GM19455 (cell line): Measurements from ENCODE around the gene OLFML2B.
"Not testable (repeated sequence)": the region's sequence is repeated elsewhere in the genome, so short reads cannot be mapped to it uniquely, and the experiment has no call there.

Source experiments
- ATAC-seq: cut with Tn5 transposase; IDR thresholded peaks from one replicate; pipeline ENCODE4 v1.9.1; 2021; ENCODE audit not compliant: unreplicated experiment

OLFML2B gene

GRCh38 chr1:162036163-162036562, 12.5 kb upstream of the OLFML2B start:
- ATAC-seq = no peak

DNA sequence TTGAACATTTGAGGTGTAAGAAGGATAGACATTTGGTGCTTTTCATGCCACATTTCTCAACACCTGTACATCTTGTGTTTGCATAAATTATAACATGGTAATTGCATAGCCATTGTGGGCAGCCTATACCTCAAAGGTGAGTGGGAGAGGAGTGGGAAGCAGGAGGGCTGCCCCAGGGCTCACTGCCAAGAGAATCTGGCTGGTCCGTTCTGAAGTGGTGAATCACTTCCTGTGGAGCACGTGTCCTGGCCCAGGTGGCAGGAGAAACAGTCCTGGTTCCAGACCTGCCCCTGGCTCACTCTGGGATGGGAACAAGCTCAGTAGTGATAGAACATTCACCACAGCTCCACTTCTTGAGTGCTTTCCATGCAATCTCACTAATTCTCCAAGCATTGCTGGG, 11.6 kb upstream of the OLFML2B start:
- no peak for ATAC-seq

DNA sequence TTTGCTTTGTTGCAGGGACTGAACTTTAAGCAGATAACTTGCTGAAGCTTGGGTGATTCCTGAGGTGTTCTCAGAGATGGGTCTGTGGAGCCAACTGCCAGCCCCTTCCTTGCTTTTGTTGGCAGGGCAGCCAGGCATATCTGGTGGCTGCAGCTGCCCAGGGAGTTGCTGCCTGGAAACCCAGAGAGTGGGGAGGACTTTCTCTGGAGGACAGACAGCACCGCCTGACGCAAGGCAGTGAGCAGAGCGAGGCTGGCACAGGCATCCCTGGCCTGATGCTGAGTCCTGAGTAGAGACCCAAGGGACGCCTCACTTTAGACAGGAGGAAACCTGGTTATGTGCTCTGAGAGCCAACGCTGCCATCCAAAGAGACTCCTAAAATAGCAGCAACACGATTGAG, 9.8 kb upstream of the OLFML2B start:
- no peak for ATAC-seq

- ATAC-seq = no peak
These were observed 7.2 kb upstream of the OLFML2B start for GRCh38 chr1:162030759-162031280.

DNA sequence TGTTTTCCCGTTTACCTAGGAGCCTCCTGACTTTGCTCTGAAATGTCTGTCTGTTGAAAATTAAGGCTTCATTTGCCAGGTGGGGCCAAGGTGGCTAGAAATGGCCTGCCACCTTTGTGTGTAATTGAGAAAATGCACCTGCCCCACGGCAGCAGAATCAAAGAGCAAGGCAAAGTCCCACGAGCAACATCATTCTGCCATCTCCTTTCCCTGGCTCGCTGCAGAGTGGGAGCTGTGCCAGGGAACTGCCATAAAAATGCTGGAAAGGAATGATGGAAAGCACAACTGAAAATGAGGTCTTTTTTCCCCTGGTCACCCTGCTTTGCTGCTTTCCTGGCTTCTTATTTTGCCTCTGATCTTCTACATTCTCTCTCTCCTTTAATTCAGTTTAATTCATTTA, 5.5 kb upstream of the OLFML2B start:
- no peak for ATAC-seq

DNA sequence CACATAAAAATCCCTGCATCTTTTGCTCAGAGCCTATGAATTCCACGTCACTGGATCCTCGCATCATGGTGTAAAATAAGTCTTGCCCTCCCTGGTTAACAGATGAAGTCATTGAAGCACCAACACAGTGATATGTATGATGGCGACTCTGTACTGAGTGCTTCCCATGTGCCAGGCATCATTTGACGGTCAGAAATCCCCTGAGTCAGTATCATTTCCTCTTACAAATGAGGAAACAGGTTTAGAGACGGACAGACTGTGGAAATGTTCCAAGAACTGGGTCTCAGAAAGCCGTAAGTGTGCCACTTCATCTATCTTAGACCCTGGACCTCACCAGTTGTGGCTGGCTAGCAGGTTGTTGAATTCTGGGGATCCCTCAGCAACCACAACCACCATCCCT, 5.1 kb upstream of the OLFML2B start:
- ATAC-seq = no peak

- no peak for ATAC-seq
These were observed 3.2 kb upstream of the OLFML2B start for GRCh38 chr1:162026881-162027280.

- ATAC-seq = no peak
These were observed 1.9 kb upstream of the OLFML2B start for GRCh38 chr1:162025541-162025940.

GRCh38 chr1:162023181-162023546, 505 bp downstream of the OLFML2B start:
- no peak for ATAC-seq

- no peak for ATAC-seq
These were observed 1.0 kb downstream of the OLFML2B start for GRCh38 chr1:162022626-162023025.

DNA sequence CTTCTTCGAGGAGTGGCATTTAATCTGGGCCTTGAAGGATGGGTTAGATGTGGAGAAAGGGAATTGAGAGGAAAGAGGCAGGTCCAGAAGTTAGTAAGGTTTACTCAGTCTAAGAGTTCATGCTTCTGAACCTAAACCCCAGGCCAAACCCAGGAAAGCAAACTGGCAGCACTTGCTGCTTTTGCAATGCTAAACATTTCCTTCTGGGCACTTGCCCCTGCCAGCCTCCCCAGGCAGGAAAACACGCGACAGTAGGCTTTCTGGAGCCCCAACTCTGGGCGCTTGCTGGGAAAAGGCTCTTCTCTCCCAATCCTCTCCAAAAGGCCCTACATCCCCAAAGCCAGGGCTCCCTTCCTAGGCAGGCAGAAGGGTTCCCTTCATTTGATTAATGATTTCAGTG, 2.5 kb downstream of the OLFML2B start:
- ATAC-seq = no peak

- no peak for ATAC-seq
These were observed 3.5 kb downstream of the OLFML2B start for GRCh38 chr1:162020150-162020549.

DNA sequence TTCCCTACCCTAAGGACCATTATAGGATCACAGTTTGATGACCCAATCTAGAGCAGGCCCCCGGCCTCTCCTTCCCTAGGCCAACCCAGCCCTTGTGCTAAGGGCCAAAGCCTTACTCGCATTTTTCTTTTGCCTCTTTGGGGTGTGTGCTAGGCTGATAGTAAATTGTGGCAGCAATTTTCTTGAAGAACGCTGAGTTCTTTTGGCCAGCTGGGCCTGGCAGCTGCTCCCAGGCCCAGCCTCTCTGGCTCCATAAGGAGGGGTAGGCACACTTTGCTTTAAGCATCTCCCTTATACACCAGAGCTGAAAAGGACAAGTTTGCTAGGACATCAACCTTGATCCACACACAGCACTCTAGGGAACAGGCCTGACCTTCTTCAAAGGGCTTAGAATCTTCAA, 4.2 kb downstream of the OLFML2B start:
- ATAC-seq = no peak

- ATAC-seq = no peak
These were observed 4.7 kb downstream of the OLFML2B start for GRCh38 chr1:162019006-162019405.

DNA sequence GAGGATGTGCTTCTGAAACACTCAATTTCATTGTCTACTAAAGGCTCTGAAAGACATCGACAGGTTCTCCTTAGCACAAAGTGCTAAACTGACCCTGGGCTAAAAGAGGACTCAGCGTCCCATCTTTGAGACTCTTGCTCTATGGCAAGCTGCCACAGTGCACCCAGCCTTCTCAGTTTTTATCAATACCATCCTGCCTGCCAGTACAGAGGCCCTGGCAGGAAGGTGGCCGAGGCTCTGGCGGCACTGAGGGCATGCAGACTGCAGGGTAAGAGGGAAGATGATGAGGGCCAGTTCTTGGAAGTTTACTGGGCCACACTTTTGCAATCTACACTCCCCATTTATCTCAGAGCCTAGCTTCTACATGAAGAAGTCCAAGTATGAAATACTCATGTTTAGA, 5.3 kb downstream of the OLFML2B start:
- no peak for ATAC-seq

DNA sequence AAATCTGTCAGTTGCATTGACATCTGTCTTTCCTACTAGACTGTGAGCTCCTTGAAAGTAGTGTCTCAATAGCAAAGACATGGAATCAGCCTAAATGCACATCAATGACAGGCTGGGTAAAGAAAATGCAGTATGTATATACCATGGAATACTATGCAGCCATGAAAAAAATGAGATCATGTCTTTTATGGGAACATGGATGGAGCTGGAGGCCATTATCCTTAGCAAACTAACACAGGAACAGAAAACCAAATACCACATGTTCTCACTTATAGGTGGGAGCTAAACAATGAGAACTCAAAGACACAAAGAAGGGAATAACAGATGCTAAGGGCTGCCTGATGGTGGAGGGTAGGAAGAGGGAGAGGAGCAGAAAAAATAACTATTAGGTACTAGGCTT, 5.9 kb downstream of the OLFML2B start:
- ATAC-seq = not testable (repeated sequence)

- no peak for ATAC-seq
These were observed 7.0 kb downstream of the OLFML2B start for GRCh38 chr1:162016631-162017030.

GRCh38 chr1:162015196-162015595, 8.5 kb downstream of the OLFML2B start:
- no peak for ATAC-seq

DNA sequence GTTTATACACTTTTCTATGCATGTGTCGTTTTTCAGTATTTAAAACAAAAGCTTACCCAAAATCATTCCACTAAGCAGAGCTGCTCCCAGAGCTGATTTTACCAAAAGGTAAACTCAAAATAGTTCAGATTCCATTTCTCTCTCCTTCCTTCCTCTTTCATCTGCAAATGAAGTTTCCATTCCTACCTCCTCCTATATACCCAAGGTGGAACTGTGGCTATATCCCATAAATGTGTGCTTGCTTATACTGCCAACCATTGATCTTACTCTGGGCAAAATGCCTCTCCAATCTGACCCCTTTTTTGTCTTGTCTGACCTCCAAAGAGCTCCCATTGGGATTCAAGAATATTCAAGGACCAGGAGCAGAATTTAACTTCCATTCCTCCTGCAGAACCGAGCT, 9.5 kb downstream of the OLFML2B start:
- ATAC-seq = no peak

GRCh38 chr1:162013289-162013688, 10.4 kb downstream of the OLFML2B start:
- ATAC-seq = no peak

DNA sequence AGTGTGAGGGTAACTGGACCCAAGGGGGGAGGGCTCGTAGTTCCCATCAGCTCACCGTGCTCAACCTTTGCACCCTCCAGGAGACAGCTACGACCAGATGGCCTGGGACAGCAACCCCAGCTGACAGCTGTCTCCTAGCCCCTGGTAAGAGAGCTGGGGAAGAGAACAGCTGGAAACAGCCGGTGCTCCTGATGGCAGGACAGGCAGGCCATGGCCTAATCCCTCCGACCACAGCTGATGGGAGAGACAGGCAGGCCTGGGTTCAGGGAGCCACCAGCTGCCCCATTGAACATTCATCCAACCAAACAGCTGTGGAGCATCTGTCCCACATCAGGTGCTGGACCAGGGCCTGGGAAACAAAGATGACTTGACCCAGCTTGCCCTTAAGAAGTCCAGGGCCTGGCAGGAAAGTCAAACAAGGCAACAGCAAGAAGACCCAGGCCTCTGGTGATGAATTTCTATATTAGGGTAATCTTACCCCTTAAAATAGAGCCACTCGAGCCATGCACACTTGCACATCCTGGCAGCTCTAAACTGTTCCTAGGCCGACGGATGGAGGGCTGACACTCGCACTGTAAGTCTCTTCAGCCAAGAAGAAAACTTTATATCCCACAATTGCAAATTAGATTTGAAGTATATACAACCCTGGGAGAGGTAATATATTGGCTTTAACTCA, 12.2 kb downstream of the OLFML2B start:
- ATAC-seq = no peak

DNA sequence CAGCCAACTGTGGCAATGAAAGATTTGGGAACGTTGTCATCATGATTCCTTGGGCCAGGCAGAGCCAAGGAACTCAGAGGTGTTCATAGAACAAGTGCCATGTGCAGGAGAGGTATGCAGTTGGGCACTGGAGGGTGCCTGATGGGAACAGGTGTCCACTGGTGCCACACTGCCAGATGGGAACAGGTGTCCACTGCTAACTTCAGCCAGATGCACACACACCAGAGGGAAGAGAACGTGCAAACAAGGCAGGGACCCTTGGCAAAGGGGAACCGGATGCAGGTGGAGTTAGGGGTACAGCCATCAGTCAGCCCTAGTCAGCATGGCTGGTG, 13.5 kb downstream of the OLFML2B start:
- no peak for ATAC-seq

DNA sequence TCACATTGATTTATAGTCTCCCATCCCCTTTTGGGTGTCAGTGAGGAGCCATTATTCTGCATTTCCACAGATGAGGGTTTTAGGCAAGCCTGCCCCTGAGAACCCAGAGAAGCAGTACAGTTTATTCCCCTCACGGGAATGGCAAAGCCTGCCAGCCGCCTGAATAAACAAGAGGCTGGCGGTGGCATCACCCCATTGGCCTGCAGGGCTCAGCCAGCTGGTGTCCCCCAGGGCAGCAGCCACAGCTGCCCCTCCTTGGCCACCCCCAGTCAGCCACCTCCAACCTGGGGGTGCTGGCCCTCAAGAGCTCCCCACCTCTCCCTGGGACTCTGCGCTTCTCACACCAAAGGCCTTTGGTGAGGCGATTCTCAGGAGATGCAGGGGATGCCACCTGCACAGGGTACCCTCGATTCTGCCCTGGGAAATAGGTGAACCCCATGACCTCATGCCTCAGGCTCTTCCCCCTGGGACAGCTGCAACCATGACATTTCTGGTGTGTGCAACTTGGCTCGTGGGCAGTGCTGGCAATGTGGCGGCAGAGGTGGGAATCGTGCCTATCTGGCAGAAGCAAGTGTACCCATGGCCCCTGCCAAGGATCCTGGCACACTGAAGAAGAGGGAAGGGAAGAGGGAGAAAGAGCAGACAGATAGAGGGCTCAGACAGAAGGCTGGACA, 14.0 kb downstream of the OLFML2B start:
- no peak for ATAC-seq
